Endodermal cell (in vitro differentiated cells): ENCODE results near the gene IGFBP5. TPM values are rescaled to one million over a fixed set of nuclear protein-coding genes. Genes with fewer than 3 reads are reported as not detected.

Source experiments
- DNase-seq: peaks from one replicate; pipeline ENCODE4 v3.0.0-alpha.2; 2017
- H3K27ac ChIP-seq: 2 replicates; pipeline ENCODE4 v1.5.1; 2013; ENCODE audit warnings: mild to moderate bottlenecking, low read depth, low read length, moderate library complexity
- H3K27me3 ChIP-seq: 2 replicates; pipeline ENCODE4 v1.6.1; 2013; ENCODE audit warnings: mild to moderate bottlenecking, low read length, moderate library complexity; ENCODE audit not compliant: insufficient read depth, control insufficient read depth, poor library complexity, severe bottlenecking
- H3K36me3 ChIP-seq: 2 replicates; pipeline ENCODE4 v1.7.0; 2013; ENCODE audit warnings: mild to moderate bottlenecking, low read length, moderate library complexity; ENCODE audit not compliant: control insufficient read depth, insufficient read depth
- H3K4me1 ChIP-seq: one replicate; pipeline ENCODE4 v1.7.0; 2013; ENCODE audit warnings: low read length; ENCODE audit not compliant: control insufficient read depth, insufficient read depth
- H3K4me3 ChIP-seq: 2 replicates; pipeline ENCODE4 v1.5.1; 2013; ENCODE audit warnings: mild to moderate bottlenecking, low read length, moderate library complexity
- H3K9ac ChIP-seq: 2 replicates; pipeline ENCODE4 v1.6.1; 2013; ENCODE audit warnings: mild to moderate bottlenecking, low read length, moderate library complexity; ENCODE audit not compliant: poor library complexity, severe bottlenecking; ENCODE audit errors: extremely low read depth
- H3K9me3 ChIP-seq: 2 replicates; pipeline ENCODE4 v1.6.1; 2013; ENCODE audit warnings: mild to moderate bottlenecking, low read length, moderate library complexity; ENCODE audit not compliant: control insufficient read depth
- H3K27ac Mint-ChIP-seq: 2 replicates; pipeline ENCODE4 v1.8.0; 2020; ENCODE audit warnings: mixed read lengths
- H3K27me3 Mint-ChIP-seq: 2 replicates; pipeline ENCODE4 v1.8.0; 2021; ENCODE audit warnings: mild to moderate bottlenecking, mixed read lengths; ENCODE audit not compliant: insufficient read depth
- H3K36me3 Mint-ChIP-seq: 2 replicates; pipeline ENCODE4 v1.8.0; 2020; ENCODE audit warnings: low read depth, mixed read lengths
- H3K4me1 Mint-ChIP-seq: 2 replicates; pipeline ENCODE4 v1.8.0; 2020; ENCODE audit warnings: mixed read lengths
- H3K4me3 Mint-ChIP-seq: 2 replicates; pipeline ENCODE4 v1.8.0; 2020; ENCODE audit warnings: mild to moderate bottlenecking, moderate library complexity, mixed read lengths
- H3K9me3 Mint-ChIP-seq: 2 replicates; pipeline ENCODE4 v1.8.0; 2020; ENCODE audit warnings: mild to moderate bottlenecking, mixed read lengths
- CTCF ChIP-seq: fragments of 200-600 bp; sonication (generic); conservative IDR thresholded peaks from 2 replicates; pipeline ENCODE4 v1.5.0; 2021; ENCODE audit warnings: antibody characterized with exemption, mild to moderate bottlenecking
- WGBS, 2 experiments: methylation state at CpG; one replicate each; pipeline versions ENCODE4 v1.1.5 to v1.1.7; 2013; ENCODE audit warnings: missing lambda C conversion rate in 2 of 2, mixed read lengths in 1 of 2; ENCODE audit not compliant: insufficient coverage in 1 of 2, insufficient read length in 1 of 2; 5-methylcytosine and 5-hydroxymethylcytosine counted together
- total RNA-seq, 2 donors: library from RNA; stranded (reverse); fragmentation: NEBNext Ultra II Directional in 1 of 2; extraction: Animal tissue kit (Norgen Biotek cat#: 25700) in 1 of 2; gene quantifications; 2 replicates in 1 of 2; 3 replicates in 1 of 2; pipeline ENCODE4 v1.2.1, GENCODE V29; 2021

The IGFBP5 gene
- total RNA-seq, 2 donors from 2014 or later = 3.6 to 8.9 TPM

GRCh38 chr2:216666461-216667233 lies 28.7 kb downstream of the IGFBP5 start:
- Mint-ChIP-seq H3K27ac (no peak overlapping the region), H3K4me1 (peaks cover 11% of the 10 kb centered on the region)
- 26 to 33% methylated on average over 8 to 9 of the region's 9 CpGs for WGBS, 2 experiments

GRCh38 chr2:216665717-216666116 lies 29.6 kb downstream of the IGFBP5 start:
- 20 to 21% methylated on average over 9 to 12 of the region's 12 CpGs for WGBS, 2 experiments
- no peak for TF ChIP-seq CTCF

More at GRCh38 chr2:216666461-216667233, 28.7 kb downstream of the IGFBP5 start:
- H3K27ac ChIP-seq = no peak overlapping the region
- peaks cover 9% of the 10 kb centered on the region for H3K4me1 ChIP-seq
- H3K4me3 ChIP-seq = no peak overlapping the region
- Mint-ChIP-seq H3K27me3 (peaks cover 2% of the 10 kb centered on the region), H3K4me3 (no peak overlapping the region), H3K9me3 (no peaks in the 10 kb centered on the region), H3K36me3 (peaks cover 7% of the 10 kb centered on the region)
- H3K36me3 ChIP-seq = peaks cover 23% of the 10 kb centered on the region
- peak; percentile 97 for DNase-seq
- H3K27me3 ChIP-seq = no peaks in the 10 kb centered on the region
- H3K9me3 ChIP-seq = no peaks in the 10 kb centered on the region
- TF ChIP-seq CTCF = peak; percentile 99
- no peak overlapping the region for H3K9ac ChIP-seq

GRCh38 chr2:216665242-216665641 lies 30.1 kb downstream of the IGFBP5 start:
- H3K4me1 ChIP-seq = peaks cover 9% of the 10 kb centered on the region
- Mint-ChIP-seq H3K36me3 (peaks cover 18% of the 10 kb centered on the region), H3K4me3 (no peak overlapping the region), H3K27me3 (peaks cover 2% of the 10 kb centered on the region), H3K27ac (no peak overlapping the region), H3K9me3 (no peaks in the 10 kb centered on the region), H3K4me1 (peaks cover 11% of the 10 kb centered on the region)
- peak overlapping the region; percentile 68 for H3K27ac ChIP-seq
- H3K36me3 ChIP-seq = peaks cover 34% of the 10 kb centered on the region
- no peak for TF ChIP-seq CTCF
- H3K9ac ChIP-seq = peak overlapping the region; percentile 26
- WGBS, 2 experiments = 89 to 90% methylated on average over 5 to 7 of the region's 7 CpGs
- peak; percentile 74 for DNase-seq
- H3K27me3 ChIP-seq = no peaks in the 10 kb centered on the region
- no peaks in the 10 kb centered on the region for H3K9me3 ChIP-seq
- H3K4me3 ChIP-seq = no peak overlapping the region

More at GRCh38 chr2:216665717-216666116, 29.6 kb downstream of the IGFBP5 start:
- Mint-ChIP-seq H3K36me3 (peaks cover 13% of the 10 kb centered on the region), H3K27ac (peak overlapping the region; percentile 66), H3K9me3 (no peaks in the 10 kb centered on the region), H3K27me3 (peaks cover 2% of the 10 kb centered on the region), H3K4me1 (peaks cover 11% of the 10 kb centered on the region), H3K4me3 (no peak overlapping the region)
- H3K27me3 ChIP-seq = no peaks in the 10 kb centered on the region
- H3K9ac ChIP-seq = peak overlapping the region; percentile 26
- H3K27ac ChIP-seq = peak overlapping the region; percentile 68
- H3K36me3 ChIP-seq = peaks cover 29% of the 10 kb centered on the region
- H3K4me3 ChIP-seq = no peak overlapping the region
- H3K9me3 ChIP-seq = no peaks in the 10 kb centered on the region
- peaks cover 9% of the 10 kb centered on the region for H3K4me1 ChIP-seq
- peak; percentile 96 for DNase-seq
